CD4-positive, alpha-beta memory T cell (primary cell): Measurements from ENCODE around the gene HOXA13. TPM values are rescaled to one million over a fixed set of nuclear protein-coding genes. Genes with fewer than 3 reads are reported as not detected.

ENCODE experiments used
- CTCF ChIA-PET: fragments of 350-600 bp; sonication (Branson Sonifier 250); formaldehyde crosslinking; loops from one replicate; lab custom pipeline; 2021; ENCODE audit warnings: inconsistent platforms; ENCODE audit not compliant: partially characterized antibody; lab: Charles Lee
- POLR2A ChIA-PET: fragments of 350-600 bp; sonication (Branson Sonifier 250); formaldehyde crosslinking; loops from one replicate; lab custom pipeline; 2021; ENCODE audit not compliant: partially characterized antibody; lab: Charles Lee
- DNase-seq, 5 donors: peaks; one replicate each; pipeline versions ENCODE4 v3.0.0 to v3.0.0-alpha.2; 2020 to 2022; ENCODE audit warnings: mixed read lengths in 1 of 5
- H3K27ac ChIP-seq: one replicate; pipeline ENCODE4 v1.7.0; 2013; ENCODE audit warnings: low read depth, low read length
- H3K27me3 ChIP-seq: 2 replicates; pipeline ENCODE4 v1.7.0; 2013; ENCODE audit warnings: mild to moderate bottlenecking, low read length, moderate library complexity; ENCODE audit not compliant: insufficient read depth
- H3K36me3 ChIP-seq: 2 replicates; pipeline ENCODE4 v1.7.0; 2013; ENCODE audit warnings: mild to moderate bottlenecking, low read length, moderate library complexity; ENCODE audit not compliant: insufficient read depth
- H3K4me1 ChIP-seq: 2 replicates; pipeline ENCODE4 v1.7.0; 2013; ENCODE audit warnings: mild to moderate bottlenecking, low read length, moderate library complexity; ENCODE audit not compliant: insufficient read depth
- H3K4me3 ChIP-seq, 2 donors: one replicate each; pipeline ENCODE4 v1.7.0; 2013; ENCODE audit warnings: low read length in 2 of 2, mild to moderate bottlenecking in 1 of 2
- H3K9me3 ChIP-seq, 2 donors: one replicate each; pipeline ENCODE4 v1.7.0; 2013; ENCODE audit warnings: low read length in 2 of 2, control low read depth in 1 of 2; ENCODE audit not compliant: control insufficient read depth in 1 of 2
- H3K27ac Mint-ChIP-seq, 7 donors: one replicate each; pipeline ENCODE4 v1.8.0; 2020 to 2021; ENCODE audit warnings: mixed read lengths in 7 of 7, mild to moderate bottlenecking in 6 of 7, inconsistent platforms in 3 of 7, moderate library complexity in 3 of 7
- H3K27me3 Mint-ChIP-seq, 2 donors: one replicate each; pipeline ENCODE4 v1.8.0; 2020 to 2021; ENCODE audit warnings: mixed read lengths in 2 of 2
- H3K36me3 Mint-ChIP-seq, 2 donors: one replicate each; pipeline ENCODE4 v1.8.0; 2020 to 2021; ENCODE audit warnings: mixed read lengths in 2 of 2, inconsistent platforms in 1 of 2, mild to moderate bottlenecking in 1 of 2
- H3K4me1 Mint-ChIP-seq, 4 donors: one replicate each; pipeline ENCODE4 v1.8.0; 2020 to 2021; ENCODE audit warnings: mixed read lengths in 4 of 4, mild to moderate bottlenecking in 1 of 4
- H3K4me3 Mint-ChIP-seq, 8 donors: one replicate each; pipeline ENCODE4 v1.8.0; 2020 to 2021; ENCODE audit warnings: mixed read lengths in 8 of 8, mild to moderate bottlenecking in 7 of 8, moderate library complexity in 6 of 8, inconsistent platforms in 3 of 8
- H3K9me3 Mint-ChIP-seq, 8 donors: one replicate each; pipeline ENCODE4 v1.8.0; 2020 to 2021; ENCODE audit warnings: mixed read lengths in 8 of 8, mild to moderate bottlenecking in 5 of 8, inconsistent platforms in 3 of 8, moderate library complexity in 1 of 8
- intact Hi-C: fragments of 100-400 bp; cut with micrococcal nuclease; formaldehyde crosslinking; loops from one replicate; pipeline ENCODE4 v1.15.1; 2023
- polyA plus RNA-seq, 2 donors: library from polyadenylated mRNA; unstranded; fragments of 300-500 nt; fragmentation: Illumina TruSeq; gene quantifications; one replicate each; pipeline ENCODE4 v1.2.3, GENCODE V29; 2021
- total RNA-seq, 2 experiments: library from RNA; stranded (reverse); gene quantifications; one replicate each; pipeline ENCODE4 v1.2.3, GENCODE V29; 2021

The HOXA13 gene
- total and polyA plus RNA-seq, 4 experiments from 2014 or later = not detected

- CTCF ChIA-PET = interaction anchor here (1.6 to 4.9 kb wide), 6 partner anchors 8 to 503 kb away, joined by 5 to 38 read pairs (median 8); no protein-coding TSS in a partner anchor
Observed at GRCh38 chr7:27185854-27186667, 13.8 kb downstream of the HOXA13 start.

DNA sequence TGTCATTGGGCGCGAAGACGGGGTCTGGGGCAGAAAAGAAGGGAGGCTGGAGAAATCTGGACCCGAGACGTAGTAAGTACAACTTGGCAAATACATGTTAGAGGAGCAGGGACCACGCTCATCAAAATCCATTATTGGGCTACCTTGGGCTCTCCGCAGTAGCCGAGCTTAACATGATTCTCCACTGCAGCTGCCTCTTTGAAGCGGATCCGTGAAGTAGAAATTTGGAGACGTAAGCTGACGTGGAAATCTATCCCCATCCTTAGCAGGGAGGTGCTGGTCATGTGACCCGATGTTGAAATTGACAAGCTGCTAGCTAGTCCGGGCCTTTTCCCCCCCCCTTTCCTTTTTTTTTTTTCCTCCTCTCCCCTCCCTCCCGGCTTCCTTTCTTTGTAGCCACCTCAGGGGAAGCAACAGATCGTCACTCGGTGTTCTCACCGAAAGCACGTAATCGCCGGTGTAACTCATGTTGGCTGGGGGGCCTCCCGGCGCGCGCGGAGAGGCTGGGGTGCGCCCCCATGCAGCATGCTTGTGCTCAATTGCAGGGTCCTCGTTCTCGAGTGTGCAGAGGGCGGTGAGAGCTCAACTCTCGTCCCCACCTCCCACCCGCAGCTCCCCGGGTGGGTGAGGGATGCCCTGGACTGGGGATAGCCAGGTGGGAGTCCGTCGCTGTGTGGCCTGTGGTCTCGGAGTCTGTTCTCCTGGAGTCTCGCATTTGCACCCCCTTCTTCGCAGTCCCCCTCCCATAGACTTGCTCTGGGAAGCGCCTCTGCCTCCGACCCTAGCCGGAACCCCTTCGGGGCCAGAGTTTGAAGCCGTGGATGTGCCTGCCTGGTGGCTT is 14.7 kb downstream of the HOXA13 start, which contains the start of gene HOXA11:
TSS of gene HOXA11 (minus strand) at position 220 of the 841 bp plus-strand sequence. CDS start at position 132, 88 bp downstream.
- peaks cover 0 to 11% (median 1%) of the 10 kb centered on the region in 8 donors for H3K9me3 Mint-ChIP-seq
- H3K27ac Mint-ChIP-seq = peak within 1 kb of the TSS in 6 of 7 donors; percentile 64 to 89 (median 68)
- peak within 1 kb of the TSS; percentile 67 to 88 (median 77) for H3K4me3 Mint-ChIP-seq
- Histone ChIP-seq H3K4me1 (peaks cover 59% of the 10 kb centered on the region), H3K27me3 (peaks cover 80% of the 10 kb centered on the region), H3K9me3 (no peaks in the 10 kb centered on the region), H3K27ac (no peak within 1 kb of the TSS), H3K36me3 (no peaks in the 10 kb centered on the region), H3K4me3 (peak within 1 kb of the TSS in 1 of 2 donors; percentile 39)
- peaks cover 0 to 1% of the 10 kb centered on the region in 2 donors for H3K36me3 Mint-ChIP-seq
- ChIA-PET POLR2A (interaction anchor here (0.9 to 3.1 kb wide), 5 partner anchors 10 to 17 kb away, joined by 3 to 9 read pairs (median 3); no protein-coding TSS in a partner anchor), CTCF (interaction anchor here (0.5 to 1.6 kb wide), 4 partner anchors 9 to 577 kb away, joined by 3 to 8 read pairs (median 4); no protein-coding TSS in a partner anchor)
- H3K4me1 Mint-ChIP-seq = peaks cover 29 to 63% (median 44%) of the 10 kb centered on the region in 4 donors
- H3K27me3 Mint-ChIP-seq = peaks cover 65 to 74% of the 10 kb centered on the region in 2 donors
- intact Hi-C loops = no loop called here
- DNase-seq = no peak

More at GRCh38 chr7:27185854-27186667, 13.8 kb downstream of the HOXA13 start:
- Histone ChIP-seq H3K36me3 (no peaks in the 10 kb centered on the region), H3K27ac (no peak overlapping the region), H3K4me1 (peaks cover 59% of the 10 kb centered on the region), H3K27me3 (peaks cover 82% of the 10 kb centered on the region), H3K4me3 (no peak overlapping the region), H3K9me3 (no peaks in the 10 kb centered on the region)
- peaks cover 0 to 1% of the 10 kb centered on the region in 2 donors for H3K36me3 Mint-ChIP-seq
- H3K9me3 Mint-ChIP-seq = peaks cover 0 to 11% (median 1%) of the 10 kb centered on the region in 8 donors
- intact Hi-C loops = no loop called here
- H3K27me3 Mint-ChIP-seq = peaks cover 67 to 78% of the 10 kb centered on the region in 2 donors
- peaks cover 28 to 70% (median 44%) of the 10 kb centered on the region in 4 donors for H3K4me1 Mint-ChIP-seq
- POLR2A ChIA-PET = interaction anchor here (1.0 to 3.1 kb wide), 5 partner anchors 9 to 986 kb away, joined by 3 to 9 read pairs (median 5); no protein-coding TSS in a partner anchor
- H3K4me3 Mint-ChIP-seq = peak overlapping the region; percentile 67 to 88 (median 77)
- no peak for DNase-seq
- peak overlapping the region in 6 of 7 donors; percentile 57 to 89 (median 68) for H3K27ac Mint-ChIP-seq

- peaks cover 27 to 61% (median 44%) of the 10 kb centered on the region in 4 donors for H3K4me1 Mint-ChIP-seq
- Histone ChIP-seq H3K4me1 (peaks cover 60% of the 10 kb centered on the region), H3K27ac (no peak overlapping the region), H3K9me3 (no peaks in the 10 kb centered on the region), H3K4me3 (peak overlapping the region in 1 of 2 donors; percentile 39), H3K27me3 (peaks cover 77% of the 10 kb centered on the region), H3K36me3 (no peaks in the 10 kb centered on the region)
- H3K27ac Mint-ChIP-seq = peak overlapping the region in 6 of 7 donors; percentile 3 to 89 (median 65)
- ChIA-PET POLR2A (interaction anchor here (0.6 to 3.1 kb wide), 8 partner anchors 10 to 334 kb away, joined by 3 to 9 read pairs (median 3); partner anchors contain the start of gene HOXA10), CTCF (interaction anchor here (0.5 to 1.6 kb wide), 4 partner anchors 12 to 576 kb away, joined by 3 to 8 read pairs (median 6); no protein-coding TSS in a partner anchor)
- peak overlapping the region; percentile 64 to 88 (median 76) for H3K4me3 Mint-ChIP-seq
- H3K27me3 Mint-ChIP-seq = peaks cover 61 to 70% of the 10 kb centered on the region in 2 donors
- intact Hi-C loops = loop anchor here (1.0 kb wide), 1 partner anchor 11 kb away; no protein-coding TSS in a partner anchor
- H3K9me3 Mint-ChIP-seq = peaks cover 0 to 11% (median 1%) of the 10 kb centered on the region in 8 donors
- peak in 1 of 5 donors; percentile 37 for DNase-seq
- H3K36me3 Mint-ChIP-seq = peaks cover 1 to 4% of the 10 kb centered on the region in 2 donors
Observed at GRCh38 chr7:27184337-27185012, 15.4 kb downstream of the HOXA13 start.

DNA sequence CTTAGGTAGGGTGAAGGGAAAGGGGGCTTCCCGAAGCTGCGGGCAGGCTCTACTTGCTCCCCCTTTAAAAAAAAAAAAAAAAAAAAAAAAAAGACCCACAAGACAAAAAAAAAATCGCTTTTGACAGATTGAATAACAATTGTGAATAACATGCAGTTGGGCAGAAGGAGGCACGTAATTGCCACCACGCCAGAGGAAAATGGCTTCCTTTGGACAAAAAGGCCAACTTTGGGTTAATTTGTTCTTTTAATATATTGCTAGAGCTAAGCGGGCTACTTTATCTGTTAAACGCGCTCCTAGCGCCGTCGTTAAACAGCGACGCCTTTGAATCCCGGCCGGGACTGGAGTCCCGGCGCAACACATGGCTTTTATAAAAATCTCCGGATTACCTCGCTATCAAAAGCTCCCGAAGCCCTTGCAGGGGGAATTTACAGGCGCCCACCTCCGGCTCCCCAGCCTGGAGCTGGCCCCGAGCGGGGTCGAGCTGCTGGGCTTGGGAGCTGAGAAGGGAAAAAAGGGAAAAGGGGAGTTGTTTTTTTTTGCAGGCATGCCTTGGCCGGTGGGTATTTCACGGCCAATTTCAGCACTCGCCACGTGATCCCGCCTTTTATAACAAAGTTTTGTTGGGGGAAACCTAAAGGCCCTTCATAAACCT is 16.1 kb downstream of the HOXA13 start:
- CTCF ChIA-PET = interaction anchor here (1.0 to 1.6 kb wide), 3 partner anchors 11 to 508 kb away, joined by 3 to 6 read pairs (median 3); no protein-coding TSS in a partner anchor
- Histone ChIP-seq H3K36me3 (no peaks in the 10 kb centered on the region), H3K4me1 (peaks cover 55% of the 10 kb centered on the region), H3K4me3 (no peak overlapping the region), H3K27ac (no peak overlapping the region), H3K9me3 (no peaks in the 10 kb centered on the region), H3K27me3 (peaks cover 76% of the 10 kb centered on the region)
- DNase-seq = no peak
- intact Hi-C loops = loop anchor here (1.0 kb wide), 1 partner anchor 11 kb away; no protein-coding TSS in a partner anchor
- Mint-ChIP-seq H3K9me3 (peaks cover 0 to 15% (median 1%) of the 10 kb centered on the region in 8 donors), H3K27me3 (peaks cover 67 to 73% of the 10 kb centered on the region in 2 donors), H3K27ac (peak overlapping the region in 3 of 7 donors; percentile 62 to 89 (median 68)), H3K4me3 (peak overlapping the region in 7 of 8 donors; percentile 61 to 77 (median 72)), H3K4me1 (peaks cover 27 to 59% (median 42%) of the 10 kb centered on the region in 4 donors), H3K36me3 (peaks cover 1 to 4% of the 10 kb centered on the region in 2 donors)
- POLR2A ChIA-PET = interaction anchor here (0.5 to 2.0 kb wide), 7 partner anchors 10 to 984 kb away, joined by 3 to 9 read pairs (median 3); partner anchors contain the start of gene HOXA10

DNA sequence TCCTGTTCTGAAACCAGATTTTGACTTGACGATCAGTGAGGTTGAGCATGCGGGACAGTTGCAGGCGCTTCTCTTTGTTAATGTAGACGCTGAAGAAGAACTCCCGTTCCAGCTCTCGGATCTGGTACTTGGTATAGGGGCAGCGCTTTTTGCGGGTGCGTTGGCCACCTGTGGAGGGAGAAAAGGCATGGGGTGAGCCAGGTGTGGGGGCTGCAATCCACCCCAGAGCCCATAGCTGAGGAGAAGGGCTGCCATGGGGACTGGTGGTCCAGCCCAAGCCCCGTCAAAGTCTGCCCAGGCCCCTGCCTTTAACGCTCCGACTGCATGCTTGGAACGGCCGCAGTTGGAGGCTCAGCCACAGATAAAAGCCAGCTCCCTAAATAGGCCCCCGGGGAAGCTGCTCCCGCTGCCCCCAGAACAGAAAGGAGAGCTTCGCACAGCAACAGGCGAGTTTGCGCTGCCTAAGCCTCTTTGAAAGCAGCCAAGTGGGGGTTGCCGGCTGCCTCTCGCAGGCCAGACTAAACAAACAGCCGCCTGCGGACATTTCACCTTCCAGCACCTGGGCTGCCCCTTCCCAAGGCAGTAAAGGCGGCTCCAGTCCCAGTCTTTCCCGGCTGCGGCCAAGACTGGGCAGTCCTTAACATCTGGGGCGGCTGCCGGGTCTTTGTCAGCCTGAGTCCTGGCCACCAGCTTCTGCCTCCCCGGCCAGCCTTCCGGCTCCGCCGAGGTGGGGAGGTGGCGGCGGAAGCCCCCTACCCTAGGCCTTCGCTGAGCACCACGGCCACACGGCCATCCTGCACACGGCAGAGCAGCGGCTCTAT is 16.8 kb downstream of the HOXA13 start:
- Histone ChIP-seq H3K4me3 (no peak overlapping the region), H3K27ac (no peak overlapping the region), H3K27me3 (peaks cover 69% of the 10 kb centered on the region), H3K9me3 (no peaks in the 10 kb centered on the region), H3K4me1 (peaks cover 48% of the 10 kb centered on the region), H3K36me3 (no peaks in the 10 kb centered on the region)
- H3K4me1 Mint-ChIP-seq = peaks cover 21 to 52% (median 35%) of the 10 kb centered on the region in 4 donors
- POLR2A ChIA-PET = interaction anchor here (0.5 to 2.0 kb wide), 6 partner anchors 8 to 983 kb away, joined by 3 to 9 read pairs (median 3); partner anchors contain the start of gene HOXA10
- peaks cover 1 to 4% of the 10 kb centered on the region in 2 donors for H3K36me3 Mint-ChIP-seq
- H3K4me3 Mint-ChIP-seq = peak overlapping the region in 3 of 8 donors; percentile 25 to 77 (median 29)
- DNase-seq = no peak
- peaks cover 0 to 15% (median 1%) of the 10 kb centered on the region in 8 donors for H3K9me3 Mint-ChIP-seq
- intact Hi-C loops = no loop called here
- CTCF ChIA-PET = interaction anchor here (1.0 to 1.6 kb wide), 5 partner anchors 8 to 508 kb away, joined by 3 to 6 read pairs (median 5); no protein-coding TSS in a partner anchor
- peak overlapping the region in 3 of 7 donors; percentile 37 to 89 (median 48) for H3K27ac Mint-ChIP-seq
- H3K27me3 Mint-ChIP-seq = peaks cover 65 to 72% of the 10 kb centered on the region in 2 donors
